ENCODE results near the gene EDAR. TPM values are rescaled to one million over a fixed set of nuclear protein-coding genes. Genes with fewer than 3 reads are reported as not detected.

EDAR gene
- total and polyA plus RNA-seq, 9 of the 15 experiments (the other 6 are each of a cell fraction or from before 2014, with no cell fraction given) = 0.01 TPM; not detected in 8

DNA sequence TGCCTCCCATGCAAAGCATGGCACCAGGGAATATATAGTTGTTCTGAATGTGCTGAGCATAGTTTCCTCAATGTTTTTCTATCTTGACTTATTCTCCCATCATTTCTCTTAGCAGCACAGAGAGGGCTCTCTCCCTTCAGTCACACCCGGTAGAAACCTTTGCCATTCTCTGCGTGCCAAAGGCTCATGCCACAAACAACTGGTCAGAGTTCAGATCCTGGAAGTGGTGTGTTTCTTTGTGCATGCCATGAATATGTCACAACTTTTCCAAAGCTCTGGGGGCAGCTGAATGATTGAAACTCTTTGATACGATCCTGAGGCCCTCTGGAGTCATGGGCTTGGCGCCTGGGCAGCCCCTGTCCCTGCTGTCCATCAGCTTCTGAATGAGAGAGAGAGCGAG, 28.0 kb upstream of the EDAR start:
- in situ Hi-C loops (cut with MboI) = no loop called here
- intact Hi-C loops (cut with micrococcal nuclease) = no loop called here
- H3K4me1 ChIP-seq (replicated peaks in 1 of 2; ENCODE audit: control insufficient read depth in 2 of 2, insufficient read depth in 2 of 2, low read length in 2 of 2) = peaks cover 0 to 3% of the 10 kb centered on the region in 2 experiments; a peak in 1 of 5 replicates
- TF ChIP-seq NEUROD1 (IDR thresholded peaks at IDR 0.05; ENCODE audit: borderline replicate concordance, low read depth, low read length, partially characterized antibody) (no peak), SOX6 (IDR thresholded peaks at IDR 0.05) (no peak), CEBPB (tag; IDR thresholded peaks at IDR 0.05) (no peak), NCOA1 (IDR thresholded peaks at IDR 0.05; ENCODE audit: low read depth) (no peak), TBL1XR1 (IDR thresholded peaks at IDR 0.05; ENCODE audit: low read length in 2 of 2) (no peak), PHF20 (IDR thresholded peaks at IDR 0.05; ENCODE audit: partially characterized antibody) (no peak), THRAP3 (IDR thresholded peaks at IDR 0.05; ENCODE audit: borderline replicate concordance) (no peak), SRSF1 (IDR thresholded peaks at IDR 0.05; ENCODE audit: low read depth, low read length) (no peak), MYBL2 (IDR thresholded peaks at IDR 0.05; ENCODE audit: low read depth) (no peak), MYBL2 (CRISPR knock-in tag; IDR thresholded peaks at IDR 0.05; ENCODE audit: borderline replicate concordance) (no peak)
- TF ChIP-seq, protein P1, sequence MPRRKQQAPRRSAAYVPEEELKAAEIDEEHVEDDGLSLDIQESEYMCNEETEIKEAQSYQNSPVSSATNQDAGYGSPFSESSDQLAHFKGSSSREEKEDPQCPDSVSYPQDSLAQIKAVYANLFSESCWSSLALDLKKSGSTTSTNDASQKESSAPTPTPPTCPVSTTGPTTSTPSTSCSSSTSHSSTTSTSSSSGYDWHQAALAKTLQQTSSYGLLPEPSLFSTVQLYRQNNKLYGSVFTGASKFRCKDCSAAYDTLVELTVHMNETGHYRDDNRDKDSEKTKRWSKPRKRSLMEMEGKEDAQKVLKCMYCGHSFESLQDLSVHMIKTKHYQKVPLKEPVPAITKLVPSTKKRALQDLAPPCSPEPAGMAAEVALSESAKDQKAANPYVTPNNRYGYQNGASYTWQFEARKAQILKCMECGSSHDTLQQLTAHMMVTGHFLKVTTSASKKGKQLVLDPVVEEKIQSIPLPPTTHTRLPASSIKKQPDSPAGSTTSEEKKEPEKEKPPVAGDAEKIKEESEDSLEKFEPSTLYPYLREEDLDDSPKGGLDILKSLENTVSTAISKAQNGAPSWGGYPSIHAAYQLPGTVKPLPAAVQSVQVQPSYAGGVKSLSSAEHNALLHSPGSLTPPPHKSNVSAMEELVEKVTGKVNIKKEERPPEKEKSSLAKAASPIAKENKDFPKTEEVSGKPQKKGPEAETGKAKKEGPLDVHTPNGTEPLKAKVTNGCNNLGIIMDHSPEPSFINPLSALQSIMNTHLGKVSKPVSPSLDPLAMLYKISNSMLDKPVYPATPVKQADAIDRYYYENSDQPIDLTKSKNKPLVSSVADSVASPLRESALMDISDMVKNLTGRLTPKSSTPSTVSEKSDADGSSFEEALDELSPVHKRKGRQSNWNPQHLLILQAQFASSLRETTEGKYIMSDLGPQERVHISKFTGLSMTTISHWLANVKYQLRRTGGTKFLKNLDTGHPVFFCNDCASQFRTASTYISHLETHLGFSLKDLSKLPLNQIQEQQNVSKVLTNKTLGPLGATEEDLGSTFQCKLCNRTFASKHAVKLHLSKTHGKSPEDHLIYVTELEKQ (CRISPR knock-in tag; IDR thresholded peaks at IDR 0.05) = no peak
- TF ChIP-seq, protein P2, sequence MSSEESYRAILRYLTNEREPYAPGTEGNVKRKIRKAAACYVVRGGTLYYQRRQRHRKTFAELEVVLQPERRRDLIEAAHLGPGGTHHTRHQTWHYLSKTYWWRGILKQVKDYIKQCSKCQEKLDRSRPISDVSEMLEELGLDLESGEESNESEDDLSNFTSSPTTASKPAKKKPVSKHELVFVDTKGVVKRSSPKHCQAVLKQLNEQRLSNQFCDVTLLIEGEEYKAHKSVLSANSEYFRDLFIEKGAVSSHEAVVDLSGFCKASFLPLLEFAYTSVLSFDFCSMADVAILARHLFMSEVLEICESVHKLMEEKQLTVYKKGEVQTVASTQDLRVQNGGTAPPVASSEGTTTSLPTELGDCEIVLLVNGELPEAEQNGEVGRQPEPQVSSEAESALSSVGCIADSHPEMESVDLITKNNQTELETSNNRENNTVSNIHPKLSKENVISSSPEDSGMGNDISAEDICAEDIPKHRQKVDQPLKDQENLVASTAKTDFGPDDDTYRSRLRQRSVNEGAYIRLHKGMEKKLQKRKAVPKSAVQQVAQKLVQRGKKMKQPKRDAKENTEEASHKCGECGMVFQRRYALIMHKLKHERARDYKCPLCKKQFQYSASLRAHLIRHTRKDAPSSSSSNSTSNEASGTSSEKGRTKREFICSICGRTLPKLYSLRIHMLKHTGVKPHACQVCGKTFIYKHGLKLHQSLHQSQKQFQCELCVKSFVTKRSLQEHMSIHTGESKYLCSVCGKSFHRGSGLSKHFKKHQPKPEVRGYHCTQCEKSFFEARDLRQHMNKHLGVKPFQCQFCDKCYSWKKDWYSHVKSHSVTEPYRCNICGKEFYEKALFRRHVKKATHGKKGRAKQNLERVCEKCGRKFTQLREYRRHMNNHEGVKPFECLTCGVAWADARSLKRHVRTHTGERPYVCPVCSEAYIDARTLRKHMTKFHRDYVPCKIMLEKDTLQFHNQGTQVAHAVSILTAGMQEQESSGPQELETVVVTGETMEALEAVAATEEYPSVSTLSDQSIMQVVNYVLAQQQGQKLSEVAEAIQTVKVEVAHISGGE (CRISPR knock-in tag; IDR thresholded peaks at IDR 0.05) = no peak
- TF ChIP-seq, protein P3, sequence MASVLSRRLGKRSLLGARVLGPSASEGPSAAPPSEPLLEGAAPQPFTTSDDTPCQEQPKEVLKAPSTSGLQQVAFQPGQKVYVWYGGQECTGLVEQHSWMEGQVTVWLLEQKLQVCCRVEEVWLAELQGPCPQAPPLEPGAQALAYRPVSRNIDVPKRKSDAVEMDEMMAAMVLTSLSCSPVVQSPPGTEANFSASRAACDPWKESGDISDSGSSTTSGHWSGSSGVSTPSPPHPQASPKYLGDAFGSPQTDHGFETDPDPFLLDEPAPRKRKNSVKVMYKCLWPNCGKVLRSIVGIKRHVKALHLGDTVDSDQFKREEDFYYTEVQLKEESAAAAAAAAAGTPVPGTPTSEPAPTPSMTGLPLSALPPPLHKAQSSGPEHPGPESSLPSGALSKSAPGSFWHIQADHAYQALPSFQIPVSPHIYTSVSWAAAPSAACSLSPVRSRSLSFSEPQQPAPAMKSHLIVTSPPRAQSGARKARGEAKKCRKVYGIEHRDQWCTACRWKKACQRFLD (CRISPR knock-in tag; IDR thresholded peaks at IDR 0.05) = no peak

More for the DNA sequence above, 28.0 kb upstream of the EDAR start:
- Histone ChIP-seq H2AFZ (ENCODE audit: low read depth, low read length) (no peak overlapping the region), H3K9me1 (ENCODE audit: control insufficient read depth, insufficient read depth, low read length) (no peaks in the 10 kb centered on the region), H3K4me2 (ENCODE audit: insufficient read depth, low read length) (no peak overlapping the region), H3K27me3 (ENCODE audit: control insufficient read depth in 2 of 2, insufficient read depth in 2 of 2, low read length in 2 of 2) (peaks cover 33 to 69% of the 10 kb centered on the region in 2 experiments), H3K9ac (ENCODE audit: insufficient read depth in 1 of 2, low read depth in 2 of 2, low read length in 2 of 2) (no peak overlapping the region), H3K4me3 (no peak overlapping the region), H3K9me3 (replicated peaks; ENCODE audit: control insufficient read depth, insufficient read depth, low read depth, low read length) (no peaks in the 10 kb centered on the region), H3K36me3 (ENCODE audit: control insufficient read depth, insufficient read depth, low read length) (no peaks in the 10 kb centered on the region), H4K20me1 (replicated peaks; ENCODE audit: control insufficient read depth, insufficient read depth, low read length) (no peaks in the 10 kb centered on the region), H3K79me2 (ENCODE audit: control insufficient read depth, insufficient read depth, low read length) (no peaks in the 10 kb centered on the region), H3K27ac (ENCODE audit: extremely low read depth, low read depth, low read length) (no peak overlapping the region)
- ChIA-PET CTCF (ENCODE audit: low intra/inter-chr PET ratio) (no interaction called here), POLR2A (interaction anchor here (1.1 kb wide), 1 partner anchor 16 kb away, joined by 3 read pairs; no protein-coding TSS in a partner anchor)
- DNase-seq (ENCODE audit: extremely low read depth in 1 of 4, low spot score in 3 of 4) = no peak
- WGBS (ENCODE audit: insufficient coverage, low coverage, missing lambda C conversion rate) = 4% methylated on average over 5 of the region's 5 CpGs
- no peak for ATAC-seq
- no TSS peak for BruUV-seq (replicated peaks)
- FAIRE-seq = no peak

All from K562 (cell line).